ENCODE data around the gene NUP42.

GRCh38 chr7:23200331-23200730 is 18.5 kb downstream of the NUP42 start:
- TF ChIP-seq, protein P1, sequence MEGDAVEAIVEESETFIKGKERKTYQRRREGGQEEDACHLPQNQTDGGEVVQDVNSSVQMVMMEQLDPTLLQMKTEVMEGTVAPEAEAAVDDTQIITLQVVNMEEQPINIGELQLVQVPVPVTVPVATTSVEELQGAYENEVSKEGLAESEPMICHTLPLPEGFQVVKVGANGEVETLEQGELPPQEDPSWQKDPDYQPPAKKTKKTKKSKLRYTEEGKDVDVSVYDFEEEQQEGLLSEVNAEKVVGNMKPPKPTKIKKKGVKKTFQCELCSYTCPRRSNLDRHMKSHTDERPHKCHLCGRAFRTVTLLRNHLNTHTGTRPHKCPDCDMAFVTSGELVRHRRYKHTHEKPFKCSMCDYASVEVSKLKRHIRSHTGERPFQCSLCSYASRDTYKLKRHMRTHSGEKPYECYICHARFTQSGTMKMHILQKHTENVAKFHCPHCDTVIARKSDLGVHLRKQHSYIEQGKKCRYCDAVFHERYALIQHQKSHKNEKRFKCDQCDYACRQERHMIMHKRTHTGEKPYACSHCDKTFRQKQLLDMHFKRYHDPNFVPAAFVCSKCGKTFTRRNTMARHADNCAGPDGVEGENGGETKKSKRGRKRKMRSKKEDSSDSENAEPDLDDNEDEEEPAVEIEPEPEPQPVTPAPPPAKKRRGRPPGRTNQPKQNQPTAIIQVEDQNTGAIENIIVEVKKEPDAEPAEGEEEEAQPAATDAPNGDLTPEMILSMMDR (IDR thresholded peaks at IDR 0.05; ENCODE audit: insufficient read depth, low read depth, low read length) = no peak
- TF ChIP-seq EZH2 (IDR thresholded peaks at IDR 0.05; ENCODE audit: insufficient read depth, low read length) = no peak
